HCT116 (cell line): ENCODE results near the gene KIF3C. TPM values are rescaled to one million over a fixed set of nuclear protein-coding genes. Genes with fewer than 3 reads are reported as not detected.

ENCODE experiments used
- ATAC-seq: fragments of 200-7000 bp; cut with Tn5 transposase; 2 replicates; pipeline ENCODE4 v1.9.1; 2020; ENCODE audit warnings: mild to moderate bottlenecking, moderate library complexity
- BruUV-seq: library from RNA; stranded (reverse); fragments of 400-500 nt; replicated peaks from 2 replicates; lab custom pipeline; 2021; lab: Mats Ljungman, UMichigan
- CTCF ChIA-PET: fragments of 300-600 bp; sonication (Branson Sonifier 250); formaldehyde crosslinking; loops from one replicate; lab custom pipeline; 2021; ENCODE audit warnings: antibody characterized with exemption; lab: Charles Lee
- POLR2A ChIA-PET: fragments of 300-600, 350-600 bp; sonication (Branson Sonifier 250); formaldehyde crosslinking; loops from one replicate; lab custom pipeline; 2021; ENCODE audit warnings: antibody characterized with exemption; lab: Charles Lee
- RAD21 ChIA-PET, 2 experiments: fragments of 300-600 bp; sonication (Branson Sonifier 250); formaldehyde crosslinking; loops; one replicate each; lab custom pipeline; 2023; ENCODE audit warnings: low total read pairs in 2 of 2; ENCODE audit not compliant: uncharacterized antibody in 2 of 2, unreplicated experiment in 2 of 2, low non-redundant PET in 1 of 2; lab: Charles Lee
- DNase-seq: peaks from one replicate; pipeline ENCODE4 v3.0.0-alpha.2; 2010; ENCODE audit warnings: low read depth, low spot score
- H2AFZ ChIP-seq: fragments of 200-600 bp; shearing (Covaris generic), sonication (generic); 2 replicates; pipeline ENCODE4 v1.6.1; 2017; ENCODE audit warnings: low read depth, mixed run types, mixed read lengths, antibody characterized with exemption, low read length; ENCODE audit not compliant: poor library complexity, severe bottlenecking
- H3K27ac ChIP-seq: 2 replicates; pipeline ENCODE4 v1.5.1; 2012; ENCODE audit warnings: low read depth, low read length
- H3K27me3 ChIP-seq: fragments of 200-600 bp; sonication (generic); 2 replicates; pipeline ENCODE4 v1.6.1; 2016; ENCODE audit warnings: mixed run types, low read length, mixed read lengths; ENCODE audit not compliant: insufficient read depth
- H3K36me3 ChIP-seq, 2 experiments: fragments of 200-500 bp in 1 of 2; fragments of 200-600 bp in 1 of 2; sonication (Bioruptor generic) in 1 of 2; sonication (generic) in 1 of 2; 2 replicates each; pipeline versions ENCODE4 v1.5.1 to v1.6.1; 2014 to 2016; ENCODE audit warnings: low read length in 2 of 2, inconsistent platforms in 1 of 2, mixed read lengths in 1 of 2, mixed run types in 1 of 2; ENCODE audit not compliant: insufficient read depth in 2 of 2, control insufficient read depth in 1 of 2
- H3K4me1 ChIP-seq, 2 experiments: fragments of 200-600 bp in 1 of 2; sonication (generic) in 1 of 2; 2 replicates each; pipeline versions ENCODE4 v1.5.1 to v1.6.1; 2012 to 2017; ENCODE audit warnings: low read length in 2 of 2, inconsistent platforms in 1 of 2, mild to moderate bottlenecking in 1 of 2, mixed read lengths in 1 of 2, mixed run types in 1 of 2, moderate library complexity in 1 of 2; ENCODE audit not compliant: insufficient read depth in 2 of 2, control insufficient read depth in 1 of 2
- H3K4me2 ChIP-seq: fragments of 200-600 bp; sonication (generic); 2 replicates; pipeline ENCODE4 v1.6.1; 2017; ENCODE audit warnings: mixed run types, low read length, mixed read lengths
- H3K4me3 ChIP-seq, 2 experiments: fragments of 200-600 bp in 1 of 2; sonication (generic) in 1 of 2; replicated peaks in 1 of 2; 2 replicates each; pipeline ENCODE4 v1.5.1; 2011 to 2016; ENCODE audit warnings: low read length in 2 of 2, control low read depth in 1 of 2, low read depth in 1 of 2, mild to moderate bottlenecking in 1 of 2, mixed read lengths in 1 of 2, mixed run types in 1 of 2
- H3K79me2 ChIP-seq: fragments of 200-600 bp; sonication (generic); 2 replicates; pipeline ENCODE4 v1.6.1; 2017; ENCODE audit warnings: mild to moderate bottlenecking, mixed run types, low read length, moderate library complexity, mixed read lengths; ENCODE audit not compliant: insufficient read depth
- H3K9ac ChIP-seq: fragments of 200-600 bp; sonication (generic); 2 replicates; pipeline ENCODE4 v1.6.1; 2016; ENCODE audit warnings: low read length, mixed read lengths
- H3K9me2 ChIP-seq: fragments of 200-600 bp; sonication (generic), shearing (Covaris generic); 2 replicates; pipeline ENCODE4 v1.6.1; 2017; ENCODE audit warnings: mixed run types, mild to moderate bottlenecking, moderate library complexity; ENCODE audit not compliant: insufficient read depth
- H3K9me3 ChIP-seq, 2 experiments: fragments of 200-500 bp in 1 of 2; fragments of 200-600 bp in 1 of 2; sonication (Bioruptor generic) in 1 of 2; sonication (generic) in 1 of 2; 2 replicates each; pipeline ENCODE4 v1.6.1; 2014 to 2017; ENCODE audit warnings: low read length in 2 of 2, mixed read lengths in 2 of 2, inconsistent platforms in 1 of 2, low read depth in 1 of 2, mild to moderate bottlenecking in 1 of 2, mixed run types in 1 of 2, moderate library complexity in 1 of 2; ENCODE audit not compliant: control insufficient read depth in 1 of 2, insufficient read depth in 1 of 2
- H4K20me1 ChIP-seq: fragments of 200-600 bp; sonication (generic), shearing (Covaris generic); 2 replicates; pipeline ENCODE4 v1.6.1; 2017; ENCODE audit warnings: mixed run types, mild to moderate bottlenecking, moderate library complexity; ENCODE audit not compliant: insufficient read depth
- ATF3 ChIP-seq: IDR thresholded peaks from 2 replicates; pipeline ENCODE4 v1.6.1; 2012
- CBX3 ChIP-seq: IDR thresholded peaks from 2 replicates; pipeline ENCODE4 v1.6.1; 2012; ENCODE audit warnings: low read depth
- CEBPB ChIP-seq: IDR thresholded peaks from 2 replicates; pipeline ENCODE4 v1.6.1; 2012; ENCODE audit warnings: low read depth
- EGR1 ChIP-seq: IDR thresholded peaks from 2 replicates; pipeline ENCODE4 v1.6.1; 2012; ENCODE audit warnings: low read depth
- ELF1 ChIP-seq: IDR thresholded peaks from 2 replicates; pipeline ENCODE4 v1.6.1; 2012; ENCODE audit warnings: low read depth, borderline replicate concordance
- EZH2 ChIP-seq: fragments of 200-600 bp; sonication (generic); IDR thresholded peaks from 2 replicates; pipeline ENCODE4 v1.6.1; 2017; ENCODE audit warnings: antibody characterized with exemption, mixed run types
- EZH2phosphoT487 ChIP-seq: fragments of 200-600 bp; IDR thresholded peaks from 2 replicates; pipeline ENCODE4 v1.6.1; 2018; ENCODE audit warnings: antibody characterized with exemption, borderline replicate concordance
- FOSL1 ChIP-seq: IDR thresholded peaks from 2 replicates; pipeline ENCODE4 v1.6.1; 2012; ENCODE audit warnings: low read depth
- JUND ChIP-seq: IDR thresholded peaks from 2 replicates; pipeline ENCODE4 v1.6.1; 2012
- MAX ChIP-seq: IDR thresholded peaks from 2 replicates; pipeline ENCODE4 v1.6.1; 2012
- RAD21 ChIP-seq: IDR thresholded peaks from 2 replicates; pipeline ENCODE4 v1.6.1; 2012; ENCODE audit warnings: low read depth, mild to moderate bottlenecking
- SIN3A ChIP-seq: IDR thresholded peaks from 2 replicates; pipeline ENCODE4 v1.6.1; 2012; ENCODE audit warnings: low read depth
- SRF ChIP-seq: IDR thresholded peaks from 2 replicates; pipeline ENCODE4 v1.6.1; 2012; ENCODE audit warnings: low read depth
- YY1 ChIP-seq: IDR thresholded peaks from 2 replicates; pipeline ENCODE4 v1.6.1; 2011; ENCODE audit warnings: low read length, low read depth, moderate library complexity, mild to moderate bottlenecking; ENCODE audit not compliant: insufficient replicate concordance; ENCODE audit errors: extremely low read depth
- ZFX ChIP-seq: fragments of 450-650 bp; IDR thresholded peaks from 2 replicates; pipeline ENCODE4 v1.6.1; 2017
- ZNF274 ChIP-seq: fragments of 200-500 bp; sonication (Bioruptor generic); IDR thresholded peaks from 2 replicates; pipeline ENCODE4 v1.6.1; 2014; ENCODE audit warnings: mild to moderate bottlenecking, low read depth, low read length, inconsistent platforms
- intact Hi-C: fragments of 100-400 bp; cut with micrococcal nuclease; formaldehyde crosslinking; loops from 2 replicates; pipeline ENCODE4 v1.10.0; 2022
- total RNA-seq: library from RNA; stranded (reverse); gene quantifications from one replicate; pipeline ENCODE4 v1.2.1, GENCODE V29; 2021; ENCODE audit not compliant: unreplicated experiment
- TF ChIP-seq, protein P1 (sequence below): IDR thresholded peaks from 2 replicates; pipeline ENCODE4 v1.6.1; 2012; ENCODE audit warnings: low read depth
- TF ChIP-seq, protein P2 (sequence below): IDR thresholded peaks from 2 replicates; pipeline ENCODE4 v1.6.1; 2011; ENCODE audit warnings: mild to moderate bottlenecking, low read length, moderate library complexity; ENCODE audit not compliant: insufficient replicate concordance; ENCODE audit errors: extremely low read depth

The KIF3C gene
- total RNA-seq, 1 experiment from 2014 or later: 5.4 TPM

GRCh38 chr2:25951071-25951547 is 31.2 kb downstream of the KIF3C start (continued):
- TF ChIP-seq, protein P1, sequence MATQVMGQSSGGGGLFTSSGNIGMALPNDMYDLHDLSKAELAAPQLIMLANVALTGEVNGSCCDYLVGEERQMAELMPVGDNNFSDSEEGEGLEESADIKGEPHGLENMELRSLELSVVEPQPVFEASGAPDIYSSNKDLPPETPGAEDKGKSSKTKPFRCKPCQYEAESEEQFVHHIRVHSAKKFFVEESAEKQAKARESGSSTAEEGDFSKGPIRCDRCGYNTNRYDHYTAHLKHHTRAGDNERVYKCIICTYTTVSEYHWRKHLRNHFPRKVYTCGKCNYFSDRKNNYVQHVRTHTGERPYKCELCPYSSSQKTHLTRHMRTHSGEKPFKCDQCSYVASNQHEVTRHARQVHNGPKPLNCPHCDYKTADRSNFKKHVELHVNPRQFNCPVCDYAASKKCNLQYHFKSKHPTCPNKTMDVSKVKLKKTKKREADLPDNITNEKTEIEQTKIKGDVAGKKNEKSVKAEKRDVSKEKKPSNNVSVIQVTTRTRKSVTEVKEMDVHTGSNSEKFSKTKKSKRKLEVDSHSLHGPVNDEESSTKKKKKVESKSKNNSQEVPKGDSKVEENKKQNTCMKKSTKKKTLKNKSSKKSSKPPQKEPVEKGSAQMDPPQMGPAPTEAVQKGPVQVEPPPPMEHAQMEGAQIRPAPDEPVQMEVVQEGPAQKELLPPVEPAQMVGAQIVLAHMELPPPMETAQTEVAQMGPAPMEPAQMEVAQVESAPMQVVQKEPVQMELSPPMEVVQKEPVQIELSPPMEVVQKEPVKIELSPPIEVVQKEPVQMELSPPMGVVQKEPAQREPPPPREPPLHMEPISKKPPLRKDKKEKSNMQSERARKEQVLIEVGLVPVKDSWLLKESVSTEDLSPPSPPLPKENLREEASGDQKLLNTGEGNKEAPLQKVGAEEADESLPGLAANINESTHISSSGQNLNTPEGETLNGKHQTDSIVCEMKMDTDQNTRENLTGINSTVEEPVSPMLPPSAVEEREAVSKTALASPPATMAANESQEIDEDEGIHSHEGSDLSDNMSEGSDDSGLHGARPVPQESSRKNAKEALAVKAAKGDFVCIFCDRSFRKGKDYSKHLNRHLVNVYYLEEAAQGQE: no peak

DNA sequence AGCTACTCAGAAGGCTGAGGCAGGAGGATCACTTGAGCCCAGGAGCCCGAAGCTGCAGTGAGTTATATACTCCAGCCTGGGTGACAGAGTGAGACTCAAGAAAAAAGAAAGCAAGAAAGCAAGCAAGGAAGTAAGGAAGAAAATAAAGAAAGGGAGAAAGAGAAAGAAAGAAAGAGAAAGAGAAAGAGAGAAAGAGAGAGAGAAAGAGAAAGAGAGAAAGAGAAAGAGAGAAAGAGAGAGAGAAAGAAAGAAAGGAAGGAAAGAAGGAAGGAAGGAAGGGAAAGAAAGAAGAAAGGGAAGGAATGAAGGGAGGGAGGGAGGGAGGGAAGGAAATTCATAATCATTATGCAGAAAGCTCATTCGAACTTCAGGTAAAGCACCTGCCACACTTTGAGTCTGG is 33.9 kb downstream of the KIF3C start:
- CTCF ChIA-PET: no interaction called here

More for the DNA sequence above, 33.9 kb downstream of the KIF3C start:
- Histone ChIP-seq H3K9me2 (no peaks in the 10 kb centered on the region), H4K20me1 (no peaks in the 10 kb centered on the region), H3K9ac (no peak overlapping the region), H3K9me3 (no peaks in the 10 kb centered on the region), H2AFZ (no peak overlapping the region), H3K4me1 (peaks cover 0 to 6% of the 10 kb centered on the region in 2 experiments; a peak in 1 of 4 replicates), H3K4me3 (no peak overlapping the region), H3K27me3 (no peaks in the 10 kb centered on the region), H3K4me2 (no peak overlapping the region), H3K36me3 (no peaks in the 10 kb centered on the region), H3K79me2 (no peaks in the 10 kb centered on the region), H3K27ac (no peak overlapping the region)
- TF ChIP-seq EZH2 (no peak), ATF3 (no peak), CEBPB (no peak), FOSL1 (no peak), SRF (no peak), ELF1 (no peak), SIN3A (no peak), ZNF274 (no peak), EZH2phosphoT487 (no peak), EGR1 (no peak), RAD21 (no peak), ZFX (no peak), CBX3 (no peak), MAX (no peak), YY1 (no peak), JUND (no peak)
- TF ChIP-seq, protein P2, sequence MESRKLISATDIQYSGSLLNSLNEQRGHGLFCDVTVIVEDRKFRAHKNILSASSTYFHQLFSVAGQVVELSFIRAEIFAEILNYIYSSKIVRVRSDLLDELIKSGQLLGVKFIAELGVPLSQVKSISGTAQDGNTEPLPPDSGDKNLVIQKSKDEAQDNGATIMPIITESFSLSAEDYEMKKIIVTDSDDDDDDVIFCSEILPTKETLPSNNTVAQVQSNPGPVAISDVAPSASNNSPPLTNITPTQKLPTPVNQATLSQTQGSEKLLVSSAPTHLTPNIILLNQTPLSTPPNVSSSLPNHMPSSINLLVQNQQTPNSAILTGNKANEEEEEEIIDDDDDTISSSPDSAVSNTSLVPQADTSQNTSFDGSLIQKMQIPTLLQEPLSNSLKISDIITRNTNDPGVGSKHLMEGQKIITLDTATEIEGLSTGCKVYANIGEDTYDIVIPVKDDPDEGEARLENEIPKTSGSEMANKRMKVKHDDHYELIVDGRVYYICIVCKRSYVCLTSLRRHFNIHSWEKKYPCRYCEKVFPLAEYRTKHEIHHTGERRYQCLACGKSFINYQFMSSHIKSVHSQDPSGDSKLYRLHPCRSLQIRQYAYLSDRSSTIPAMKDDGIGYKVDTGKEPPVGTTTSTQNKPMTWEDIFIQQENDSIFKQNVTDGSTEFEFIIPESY: no peak
- no TSS peak for BruUV-seq
- DNase-seq (no peak), ATAC-seq (no peak)
- intact Hi-C loops: no loop called here
- POLR2A ChIA-PET: no interaction called here
- RAD21 ChIA-PET: no interaction called here
